HFFc6 (cell line): ENCODE measurements around the gene ZNF138. TPM values are rescaled to one million over a fixed set of nuclear protein-coding genes. Genes with fewer than 3 reads are reported as not detected.

Experiments used
- DNase-seq: peaks from one replicate; pipeline ENCODE4 v3.0.0-alpha.2; 2018
- H3K27ac Mint-ChIP-seq: 2 replicates; pipeline ENCODE4 v1.8.0; 2020; ENCODE audit warnings: mild to moderate bottlenecking, mixed read lengths
- H3K27me3 Mint-ChIP-seq: 2 replicates; pipeline ENCODE4 v1.8.0; 2021; ENCODE audit warnings: mild to moderate bottlenecking, moderate library complexity, mixed read lengths; ENCODE audit not compliant: insufficient read depth
- H3K36me3 Mint-ChIP-seq: 2 replicates; pipeline ENCODE4 v1.8.0; 2021; ENCODE audit warnings: low read depth, mixed read lengths
- H3K4me1 Mint-ChIP-seq: 2 replicates; pipeline ENCODE4 v1.8.0; 2020; ENCODE audit warnings: low read depth, mixed read lengths
- H3K4me3 Mint-ChIP-seq: 2 replicates; pipeline ENCODE4 v1.8.0; 2020; ENCODE audit warnings: mild to moderate bottlenecking, moderate library complexity, mixed read lengths
- H3K9me3 Mint-ChIP-seq: 2 replicates; pipeline ENCODE4 v1.8.0; 2020; ENCODE audit warnings: mild to moderate bottlenecking, mixed read lengths
- total RNA-seq, 6 experiments: library from RNA; stranded (reverse); fragmentation: NEBNext Ultra II Directional; extraction: Animal tissue kit (Norgen Biotek cat#: 25700); gene quantifications; 2 replicates in 1 of 6; 3 replicates in 5 of 6; pipeline ENCODE4 v1.2.3, GENCODE V29; 2021
- TF ChIP-seq, protein P1 (sequence below): fragments of 200-600 bp; sonication (generic); IDR thresholded peaks from 2 replicates; pipeline ENCODE4 v1.5.0; 2021; ENCODE audit warnings: antibody characterized with exemption, mild to moderate bottlenecking

ZNF138 gene
- total RNA-seq, 6 experiments from 2014 or later, result 2.3 to 3.1 (median 2.6) TPM

DNA sequence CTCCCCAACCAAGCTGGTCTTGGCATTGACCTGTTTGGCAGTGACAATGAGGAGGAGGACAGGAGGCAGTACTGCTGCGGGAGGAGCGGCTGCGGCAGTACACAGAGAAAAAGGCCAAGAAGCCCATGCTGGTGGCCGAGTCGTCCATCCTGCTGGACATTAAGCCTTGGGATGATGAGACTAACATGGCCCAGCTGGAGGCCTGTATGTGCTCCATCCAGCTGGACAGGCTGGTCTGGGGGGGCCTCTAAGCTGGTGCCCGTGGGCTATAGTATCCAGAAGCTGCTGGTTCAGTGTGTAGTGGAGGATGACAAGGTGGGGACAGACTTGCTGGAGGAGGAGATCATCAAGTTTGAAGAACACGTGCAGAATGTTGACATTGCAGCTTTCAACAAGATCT is 69.7 kb downstream of the ZNF138 start:
- peaks cover 4% of the 10 kb centered on the region; the same call in 1 of the 2 replicates for H3K27me3 Mint-ChIP-seq
- no peak overlapping the region for H3K27ac Mint-ChIP-seq
- H3K4me1 Mint-ChIP-seq, result no peaks in the 10 kb centered on the region
- H3K36me3 Mint-ChIP-seq, result no peaks in the 10 kb centered on the region
- H3K4me3 Mint-ChIP-seq, result no peak overlapping the region
- peaks cover 15% of the 10 kb centered on the region for H3K9me3 Mint-ChIP-seq
- no peak for DNase-seq
- TF ChIP-seq, protein P1, sequence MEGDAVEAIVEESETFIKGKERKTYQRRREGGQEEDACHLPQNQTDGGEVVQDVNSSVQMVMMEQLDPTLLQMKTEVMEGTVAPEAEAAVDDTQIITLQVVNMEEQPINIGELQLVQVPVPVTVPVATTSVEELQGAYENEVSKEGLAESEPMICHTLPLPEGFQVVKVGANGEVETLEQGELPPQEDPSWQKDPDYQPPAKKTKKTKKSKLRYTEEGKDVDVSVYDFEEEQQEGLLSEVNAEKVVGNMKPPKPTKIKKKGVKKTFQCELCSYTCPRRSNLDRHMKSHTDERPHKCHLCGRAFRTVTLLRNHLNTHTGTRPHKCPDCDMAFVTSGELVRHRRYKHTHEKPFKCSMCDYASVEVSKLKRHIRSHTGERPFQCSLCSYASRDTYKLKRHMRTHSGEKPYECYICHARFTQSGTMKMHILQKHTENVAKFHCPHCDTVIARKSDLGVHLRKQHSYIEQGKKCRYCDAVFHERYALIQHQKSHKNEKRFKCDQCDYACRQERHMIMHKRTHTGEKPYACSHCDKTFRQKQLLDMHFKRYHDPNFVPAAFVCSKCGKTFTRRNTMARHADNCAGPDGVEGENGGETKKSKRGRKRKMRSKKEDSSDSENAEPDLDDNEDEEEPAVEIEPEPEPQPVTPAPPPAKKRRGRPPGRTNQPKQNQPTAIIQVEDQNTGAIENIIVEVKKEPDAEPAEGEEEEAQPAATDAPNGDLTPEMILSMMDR, result no peak

DNA sequence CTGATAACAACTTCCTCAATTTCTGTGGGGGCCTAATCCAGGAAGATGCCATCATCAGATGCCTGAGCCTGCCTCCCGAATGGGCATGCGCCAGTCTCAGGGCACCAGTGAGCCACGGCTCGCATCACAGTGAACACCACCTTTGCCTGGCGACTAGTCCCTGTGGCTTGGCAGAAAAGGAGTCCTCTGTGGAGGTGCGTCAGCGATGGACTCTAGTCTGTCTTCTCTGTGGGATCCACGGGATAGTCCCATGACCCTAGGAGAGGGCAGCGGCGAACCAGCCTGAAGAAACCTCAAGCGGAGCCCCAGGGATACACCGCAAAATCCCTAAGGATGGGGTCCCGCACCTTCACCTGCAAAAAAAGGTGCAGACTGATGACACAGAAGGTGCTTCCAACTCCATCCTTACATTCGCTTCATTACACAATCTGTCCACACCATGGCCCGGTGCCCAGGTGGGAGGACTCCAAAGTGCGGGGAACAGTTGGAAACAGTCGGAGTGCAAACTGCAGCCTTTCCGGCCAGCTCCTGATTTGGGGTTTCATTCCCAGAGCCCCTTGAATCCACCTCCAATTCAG is 73.7 kb downstream of the ZNF138 start:
- no peak overlapping the region for H3K4me3 Mint-ChIP-seq
- H3K27ac Mint-ChIP-seq, result no peak overlapping the region
- TF ChIP-seq, protein P1, result no peak
- no peak for DNase-seq
- H3K9me3 Mint-ChIP-seq, result peaks cover 22% of the 10 kb centered on the region
- no peaks in the 10 kb centered on the region for H3K4me1 Mint-ChIP-seq
- no peaks in the 10 kb centered on the region for H3K36me3 Mint-ChIP-seq
- peaks cover 7% of the 10 kb centered on the region for H3K27me3 Mint-ChIP-seq

DNA sequence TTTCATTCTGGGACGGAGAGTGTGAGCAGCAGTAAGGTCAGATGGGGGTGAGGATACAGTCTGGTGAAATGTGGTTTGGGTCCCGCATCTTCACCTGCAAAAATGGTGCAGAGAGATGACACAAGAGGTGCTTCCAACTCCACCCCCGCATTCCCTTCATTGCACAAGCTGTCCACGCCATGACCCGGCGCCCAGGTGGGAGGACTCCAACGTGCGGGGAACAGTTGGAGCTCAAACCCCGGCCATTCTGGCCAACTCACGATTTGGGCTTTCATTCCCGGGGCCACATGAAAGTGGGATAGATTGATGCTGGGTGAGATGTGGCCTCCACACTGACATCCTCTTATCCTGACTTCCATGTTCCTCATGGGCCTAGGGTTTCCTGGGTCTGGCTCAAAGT is 74.3 kb downstream of the ZNF138 start:
- no peaks in the 10 kb centered on the region for H3K36me3 Mint-ChIP-seq
- no peaks in the 10 kb centered on the region for H3K4me1 Mint-ChIP-seq
- H3K4me3 Mint-ChIP-seq, result no peak overlapping the region
- TF ChIP-seq, protein P1, result no peak
- H3K9me3 Mint-ChIP-seq, result peaks cover 20% of the 10 kb centered on the region; the same call in 1 of the 2 replicates
- no peak for DNase-seq
- H3K27me3 Mint-ChIP-seq, result peaks cover 7% of the 10 kb centered on the region
- H3K27ac Mint-ChIP-seq, result no peak overlapping the region

DNA sequence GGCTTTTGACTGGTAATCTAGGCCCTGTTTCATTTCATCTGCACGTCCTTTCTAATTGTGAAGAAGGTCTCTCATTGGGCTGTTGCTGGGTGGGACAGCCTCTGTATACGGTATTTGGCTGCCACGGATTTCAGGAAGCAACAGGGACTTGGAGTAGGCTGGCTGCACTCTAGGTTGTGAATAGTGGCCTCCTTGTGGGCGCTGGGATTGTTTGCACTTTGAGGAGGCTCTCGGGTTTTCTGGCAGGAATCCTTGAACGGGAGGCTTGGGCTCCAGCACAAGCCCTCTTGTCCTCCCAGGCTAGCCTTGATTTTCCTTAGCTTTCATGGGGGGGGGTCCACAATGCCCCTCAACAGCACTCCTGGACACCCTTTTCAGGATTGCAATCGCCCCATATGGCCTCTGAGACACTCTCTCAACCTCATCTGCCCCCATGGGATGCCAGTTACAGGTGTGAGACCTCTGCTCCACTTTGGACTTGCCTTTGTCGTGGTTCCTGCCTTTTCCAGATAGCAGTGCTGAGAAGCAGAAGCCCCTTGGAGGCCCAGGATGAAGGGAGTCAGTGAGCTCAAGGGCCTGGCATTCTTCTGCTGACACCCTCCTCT is 75.0 kb downstream of the ZNF138 start:
- Mint-ChIP-seq H3K36me3 (no peaks in the 10 kb centered on the region), H3K4me1 (no peaks in the 10 kb centered on the region), H3K9me3 (peaks cover 25% of the 10 kb centered on the region), H3K27ac (no peak overlapping the region), H3K4me3 (no peak overlapping the region), H3K27me3 (peaks cover 7% of the 10 kb centered on the region)
- DNase-seq, result no peak
- TF ChIP-seq, protein P1, result no peak

DNA sequence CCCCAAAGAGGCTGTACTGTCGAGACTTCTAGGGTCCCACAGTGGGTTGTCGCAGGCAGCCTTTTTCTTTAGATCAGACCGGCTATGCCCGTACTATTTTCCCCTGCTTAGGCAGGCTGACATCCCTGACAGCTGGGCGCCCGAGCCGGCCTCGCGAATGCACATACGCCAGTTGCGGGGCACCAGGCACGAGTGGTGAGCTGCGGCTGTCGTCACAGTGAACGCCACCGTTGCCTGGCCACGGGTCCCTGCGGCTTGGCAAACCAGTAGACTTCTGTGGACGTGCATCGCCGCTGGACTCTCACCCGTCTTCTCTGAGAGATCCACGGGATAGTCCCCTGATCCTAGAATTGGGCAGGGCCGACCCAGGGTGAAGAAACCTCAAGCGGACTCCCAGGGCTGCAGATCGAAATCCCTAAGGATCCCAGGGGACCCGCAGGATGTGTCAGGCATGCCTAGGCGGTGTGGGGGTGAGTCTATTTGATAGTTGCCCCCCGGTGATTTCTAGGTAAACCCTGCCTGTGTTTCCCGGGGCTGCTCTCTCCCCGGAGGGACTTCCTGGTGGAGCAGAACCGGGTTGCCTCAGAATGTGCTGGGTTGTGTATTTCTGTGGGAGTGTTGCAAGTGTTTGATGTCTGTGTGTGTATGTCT is 75.8 kb downstream of the ZNF138 start:
- H3K4me1 Mint-ChIP-seq, result no peaks in the 10 kb centered on the region
- DNase-seq, result no peak
- H3K36me3 Mint-ChIP-seq, result no peaks in the 10 kb centered on the region
- TF ChIP-seq, protein P1, result no peak
- no peak overlapping the region for H3K27ac Mint-ChIP-seq
- no peak overlapping the region for H3K4me3 Mint-ChIP-seq
- H3K27me3 Mint-ChIP-seq, result peaks cover 14% of the 10 kb centered on the region
- H3K9me3 Mint-ChIP-seq, result peaks cover 28% of the 10 kb centered on the region
